GM18868 (cell line): Measurements from ENCODE around the gene RPS17.
A peak's percentile ranks its signal among the peaks of the same experiment; 100 is the strongest.

ENCODE experiments used
- ATAC-seq: cut with Tn5 transposase; IDR thresholded peaks from one replicate; pipeline ENCODE4 v1.9.1; 2021; ENCODE audit warnings: mild to moderate bottlenecking, moderate library complexity; ENCODE audit not compliant: unreplicated experiment

Gene RPS17

DNA sequence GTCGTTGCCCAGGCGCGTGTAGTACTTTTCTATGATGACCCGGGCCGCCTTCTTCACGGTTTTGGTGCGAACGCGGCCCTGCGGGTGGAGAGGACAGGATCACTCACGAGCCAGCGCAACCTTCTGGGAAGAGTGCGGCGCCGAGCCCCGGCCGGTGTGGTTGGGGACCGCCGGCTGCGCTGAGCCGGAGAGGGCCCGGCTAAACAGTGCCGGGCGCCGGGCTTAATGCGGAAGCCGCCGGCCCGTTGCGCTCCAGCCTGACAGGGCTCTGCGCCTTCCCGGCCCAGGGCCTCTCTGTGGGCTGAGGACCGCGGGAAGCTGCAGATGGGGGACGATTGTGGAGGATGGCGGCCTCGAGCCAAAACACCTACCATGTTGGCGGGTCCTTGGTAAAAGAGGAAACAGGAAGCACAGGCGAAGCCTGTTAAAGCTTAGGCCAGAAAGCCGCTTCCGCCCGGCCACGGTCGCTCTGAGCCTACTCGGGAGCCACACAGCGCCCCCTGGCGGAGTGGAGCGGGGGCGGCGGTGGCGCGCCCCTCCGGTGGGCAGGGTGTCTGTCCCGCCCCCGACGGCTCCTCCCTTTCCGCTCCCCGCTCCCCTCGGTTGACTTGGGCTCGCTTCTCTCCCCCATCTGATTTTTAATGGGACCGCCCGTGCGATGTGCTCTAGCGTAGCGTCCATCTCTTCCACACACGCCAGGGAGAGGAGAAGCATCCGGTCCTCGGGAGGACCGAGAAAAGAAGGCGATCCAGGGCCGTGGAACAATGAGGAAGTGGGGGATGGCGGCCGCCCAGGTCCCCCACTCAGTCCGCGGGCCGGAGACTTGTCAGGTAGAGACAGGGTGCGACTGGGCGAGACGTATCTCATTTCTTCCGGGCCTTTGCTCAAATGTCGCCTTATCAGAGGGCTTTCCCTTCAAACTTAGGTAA, at the start of gene RPS17:
TSS of gene RPS17 (minus strand) at position 403 of the 929 bp plus-strand sequence. CDS start at position 374, 29 bp downstream.
- peak; percentile 94 for ATAC-seq

DNA sequence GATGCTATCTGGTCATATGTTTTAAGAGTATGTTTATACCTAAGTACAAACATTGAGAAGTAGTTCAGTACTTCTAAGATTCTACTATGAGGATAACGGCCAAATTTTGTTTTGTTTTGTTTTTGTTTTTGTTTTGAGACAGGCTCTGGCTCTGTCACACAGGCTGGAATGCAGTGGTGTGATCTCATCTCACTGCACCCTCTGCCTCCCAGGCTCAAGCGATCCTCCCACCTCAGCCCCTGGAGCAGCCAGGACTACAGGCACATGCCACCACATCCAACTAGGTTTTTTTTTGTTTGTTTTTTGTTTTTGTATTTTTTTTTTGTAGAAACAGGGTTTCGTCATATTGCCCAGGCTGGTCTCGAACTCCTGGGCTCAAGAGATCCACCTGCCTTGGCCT, 47.5 kb upstream of the RPS17 start:
- no peak for ATAC-seq

DNA sequence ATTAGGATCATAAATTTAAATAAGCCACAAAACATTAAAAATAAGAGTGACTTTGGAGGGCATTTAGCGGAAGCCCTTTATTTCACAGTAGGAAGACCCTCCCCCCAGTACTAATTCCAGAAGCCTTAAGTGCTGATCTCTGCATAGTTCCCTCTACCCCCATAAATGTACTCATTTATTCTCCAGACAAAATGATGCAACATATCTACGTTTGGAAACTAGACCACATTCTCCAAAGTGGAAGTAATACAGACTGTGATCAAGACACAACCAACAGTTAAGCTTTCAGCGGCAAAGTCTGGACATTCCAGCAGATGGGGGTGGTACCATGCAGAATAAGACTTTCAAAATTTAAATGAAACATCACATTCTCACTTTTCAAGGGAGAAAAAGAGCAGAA, 44.8 kb upstream of the RPS17 start:
- ATAC-seq: no peak

DNA sequence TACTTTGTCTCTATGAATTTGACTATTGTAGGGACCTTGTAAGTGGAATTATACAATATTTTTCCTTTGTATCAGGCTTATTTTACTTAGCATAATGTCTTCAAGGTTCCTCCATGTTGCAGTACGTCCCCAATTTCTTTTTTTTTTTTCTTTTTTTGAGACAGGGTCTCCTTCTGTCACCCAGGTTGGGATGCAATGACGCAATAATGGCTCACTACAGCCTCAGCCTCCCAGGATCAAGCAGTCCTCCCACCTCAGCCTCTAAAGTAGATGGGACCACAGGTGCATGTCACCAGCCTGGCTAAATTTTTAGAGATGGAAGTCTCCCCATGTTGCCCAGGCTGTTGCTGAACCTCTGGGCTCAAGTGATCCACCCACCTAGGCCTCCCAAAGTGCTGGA, 40.5 kb upstream of the RPS17 start:
- no peak for ATAC-seq

DNA sequence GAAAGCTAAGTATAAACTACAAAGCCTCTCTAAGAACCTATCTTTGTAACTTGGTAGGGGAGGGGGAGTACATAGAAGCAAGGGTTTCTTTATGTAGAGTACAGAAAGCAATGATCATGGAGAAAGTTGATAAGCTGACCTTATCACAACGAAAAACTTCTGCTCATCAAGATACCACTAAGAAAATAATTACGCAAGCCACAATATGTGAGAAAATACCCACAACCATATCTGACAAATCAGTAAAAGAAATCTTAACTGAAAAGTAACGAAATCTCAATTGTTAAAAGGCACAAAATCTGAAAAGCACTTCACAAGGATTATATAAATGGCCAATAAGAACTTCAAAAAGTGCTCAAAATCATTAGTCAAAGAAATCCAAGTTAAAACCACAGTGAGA, 35.1 kb upstream of the RPS17 start:
- ATAC-seq: no peak

DNA sequence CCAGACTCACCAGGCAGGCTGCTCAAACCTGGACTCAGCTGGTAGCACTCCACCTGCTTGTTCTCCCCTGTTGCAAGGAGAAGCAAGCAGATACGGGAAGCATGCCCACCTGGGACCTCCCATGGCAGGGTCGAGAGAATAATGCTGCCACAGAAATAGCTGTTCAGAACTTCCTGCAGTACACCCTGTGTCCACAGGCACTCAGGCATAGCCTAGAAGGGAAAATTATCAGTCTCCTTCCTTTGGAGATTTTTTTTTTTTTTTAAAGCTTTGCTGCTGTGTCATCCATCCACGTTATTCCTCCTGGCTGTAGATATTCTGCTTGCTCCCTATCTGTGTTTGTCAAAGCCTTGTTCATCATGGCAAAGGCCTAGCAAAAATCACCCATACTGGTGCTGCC, 32.7 kb upstream of the RPS17 start:
- no peak for ATAC-seq

DNA sequence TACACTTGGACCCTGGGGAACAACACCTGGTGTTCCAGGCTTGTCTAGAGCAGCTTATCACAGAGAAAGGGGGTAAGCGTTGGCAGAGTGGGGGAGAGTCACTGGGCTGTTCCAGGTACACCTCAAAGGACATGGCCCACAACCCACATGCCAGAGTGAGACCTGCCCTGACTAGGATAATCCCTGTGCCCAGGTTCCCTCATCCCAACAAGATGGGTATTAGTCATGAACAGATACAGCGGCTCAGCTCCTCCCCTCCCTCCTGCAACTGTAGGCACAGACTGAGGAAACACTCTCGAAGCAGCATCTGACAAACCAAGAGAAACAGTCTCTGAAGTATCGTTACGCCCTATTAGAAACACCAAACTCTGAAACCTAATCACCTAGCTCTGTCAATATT, 32.1 kb upstream of the RPS17 start:
- ATAC-seq: no peak

DNA sequence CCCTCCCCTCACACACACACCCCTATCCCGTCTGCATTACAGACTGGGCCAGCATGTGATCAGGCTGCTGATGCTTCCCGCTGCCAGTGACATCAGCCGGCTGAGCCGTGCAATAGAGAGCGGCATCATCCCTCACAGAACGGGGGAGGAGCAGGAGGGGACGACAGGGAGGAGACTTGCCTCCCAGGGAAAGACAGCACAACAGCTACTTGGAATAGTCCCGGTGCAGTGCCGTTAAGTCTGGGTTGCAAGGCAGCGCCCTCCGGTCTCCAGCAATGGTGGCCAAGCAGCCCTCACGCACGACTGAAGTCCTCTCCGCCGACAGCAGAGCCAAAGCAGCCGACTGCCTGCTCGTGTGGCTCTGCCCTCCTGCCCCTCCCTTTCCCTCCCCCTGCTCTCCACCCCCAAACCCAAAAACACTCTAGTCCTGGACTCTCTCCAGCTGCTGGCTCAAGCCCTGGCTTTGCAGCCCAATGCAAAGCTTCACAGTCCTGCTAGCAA, 31.5 kb upstream of the RPS17 start:
- ATAC-seq: no peak

DNA sequence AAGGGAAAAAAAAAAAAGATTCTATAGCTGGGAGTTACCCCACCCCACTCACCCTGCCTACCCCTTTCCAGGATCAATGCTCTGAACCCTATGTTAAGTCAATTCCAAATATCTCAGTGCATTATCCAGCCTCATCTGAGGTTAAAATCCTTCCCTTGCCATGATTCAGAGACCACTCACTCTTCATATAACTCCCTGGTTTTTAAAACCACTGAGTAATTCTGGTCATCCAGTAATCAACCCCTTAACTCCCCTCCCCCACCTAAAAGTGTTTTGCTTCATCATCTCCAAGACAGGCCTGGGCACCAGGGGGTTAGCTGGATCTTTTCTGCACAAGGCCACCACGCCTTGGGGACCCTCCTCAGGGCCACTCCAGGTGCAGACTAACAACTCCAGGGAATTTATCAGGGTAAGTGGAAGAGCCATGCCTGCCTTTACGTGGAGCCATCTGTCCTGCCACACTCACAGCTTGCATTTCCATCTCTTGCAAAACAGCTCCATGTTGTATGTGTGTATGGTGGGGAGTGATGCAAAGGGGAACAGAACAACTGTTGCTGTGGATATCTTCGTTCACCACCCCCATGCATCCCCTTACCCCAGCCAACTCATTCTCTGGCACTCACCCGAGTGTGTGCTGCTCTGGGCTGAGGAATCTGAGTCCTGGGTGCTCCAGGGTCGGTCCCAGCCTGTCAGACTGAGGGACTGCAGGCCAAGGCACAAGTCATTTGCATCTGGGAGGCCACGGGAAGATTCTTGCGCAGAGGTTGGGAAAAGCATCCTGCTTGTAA, 30.7 kb upstream of the RPS17 start:
- no peak for ATAC-seq

DNA sequence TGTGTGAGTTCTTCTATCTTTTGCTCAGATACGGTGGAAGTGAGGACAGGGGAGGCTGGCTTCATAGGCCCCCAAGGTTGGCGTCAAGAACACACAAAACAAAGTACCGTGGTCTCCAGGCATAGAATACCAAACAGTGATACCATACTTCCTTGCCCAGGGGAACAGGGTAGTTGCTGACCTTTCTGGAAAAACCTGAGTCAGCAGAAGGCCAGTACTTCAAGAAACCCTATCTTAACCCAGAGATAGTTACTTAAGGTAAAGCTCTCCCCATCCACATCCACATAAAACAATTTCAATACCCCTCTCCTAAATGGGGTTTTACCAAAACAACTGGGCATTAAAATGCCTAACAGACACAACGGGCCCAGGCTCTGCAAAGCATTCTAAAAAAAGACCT, 29.6 kb upstream of the RPS17 start:
- ATAC-seq: no peak

DNA sequence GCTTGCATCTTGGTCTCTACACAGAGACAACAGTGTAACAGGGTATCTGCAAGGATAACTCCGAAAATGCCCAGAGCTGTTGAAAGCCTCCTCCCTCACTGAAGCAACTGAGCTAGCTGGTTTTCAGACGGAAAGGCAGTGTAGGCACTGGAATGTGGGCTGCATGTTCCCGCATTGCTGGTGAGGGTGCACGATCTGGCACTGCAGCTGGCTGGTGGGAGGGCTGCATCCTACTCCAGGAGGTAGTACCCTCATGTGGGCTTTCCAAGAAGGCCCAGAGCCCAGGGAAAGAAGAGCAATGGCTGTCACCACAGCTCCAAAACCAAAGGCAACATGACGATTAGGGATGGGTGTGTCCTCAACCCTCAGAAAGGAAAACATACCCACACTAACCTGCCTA, 28.7 kb upstream of the RPS17 start:
- ATAC-seq: no peak

DNA sequence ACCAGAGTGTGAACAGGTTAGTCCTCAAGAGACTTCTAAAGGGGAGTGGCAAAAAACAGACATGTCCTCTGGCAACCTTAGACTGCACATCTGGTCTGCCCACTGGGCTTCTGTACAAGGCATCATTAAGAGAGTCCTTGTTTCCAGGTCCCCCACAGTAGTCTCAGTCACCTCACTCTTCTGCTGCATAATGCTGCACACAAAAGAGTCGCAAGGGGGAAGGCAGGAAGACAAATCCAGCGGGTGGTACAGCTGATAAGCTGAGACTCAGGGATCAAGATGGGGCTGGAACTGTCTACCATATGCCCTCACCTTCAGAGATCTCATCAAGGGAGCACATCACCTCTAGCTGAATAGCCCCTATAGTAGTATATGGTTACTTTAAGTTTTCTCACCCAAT, 27.4 kb upstream of the RPS17 start:
- no peak for ATAC-seq

DNA sequence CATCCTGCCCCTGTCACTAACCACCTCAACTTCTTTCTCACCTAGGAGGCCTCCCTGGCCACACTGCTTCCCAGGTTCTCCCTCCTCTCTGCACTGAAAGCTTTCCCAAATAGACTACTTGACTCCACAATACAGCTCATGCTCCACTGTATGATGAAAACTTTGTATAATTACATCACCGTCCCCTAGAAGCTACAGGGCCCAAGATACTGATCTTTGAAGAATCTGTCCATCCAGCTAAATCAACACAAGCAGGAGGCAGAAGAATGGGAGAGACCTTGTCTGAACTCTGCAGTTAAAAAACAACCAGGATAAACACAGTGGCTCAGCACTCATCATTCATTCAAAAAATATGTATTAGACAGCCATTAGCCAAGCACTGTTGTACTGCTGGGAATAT, 26.4 kb upstream of the RPS17 start:
- no peak for ATAC-seq

DNA sequence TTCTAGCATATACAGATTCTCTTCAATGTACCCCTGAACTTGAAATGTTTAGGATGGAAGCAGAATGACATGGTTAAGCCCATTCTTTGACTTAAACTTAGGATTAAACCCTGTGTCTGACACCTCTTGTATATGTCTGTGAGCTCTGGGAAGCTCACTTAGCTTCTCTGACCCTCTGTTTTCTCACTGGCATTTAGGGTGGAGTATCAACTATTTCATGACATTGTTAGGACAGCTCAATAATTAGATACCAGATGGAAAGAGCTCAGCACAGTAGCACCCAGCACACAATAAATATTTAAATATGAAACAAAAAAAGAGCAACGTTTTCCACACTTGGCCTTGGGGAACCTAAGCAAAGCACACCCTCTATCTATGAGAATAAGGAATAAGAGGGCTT, 18.2 kb upstream of the RPS17 start:
- ATAC-seq: no peak

DNA sequence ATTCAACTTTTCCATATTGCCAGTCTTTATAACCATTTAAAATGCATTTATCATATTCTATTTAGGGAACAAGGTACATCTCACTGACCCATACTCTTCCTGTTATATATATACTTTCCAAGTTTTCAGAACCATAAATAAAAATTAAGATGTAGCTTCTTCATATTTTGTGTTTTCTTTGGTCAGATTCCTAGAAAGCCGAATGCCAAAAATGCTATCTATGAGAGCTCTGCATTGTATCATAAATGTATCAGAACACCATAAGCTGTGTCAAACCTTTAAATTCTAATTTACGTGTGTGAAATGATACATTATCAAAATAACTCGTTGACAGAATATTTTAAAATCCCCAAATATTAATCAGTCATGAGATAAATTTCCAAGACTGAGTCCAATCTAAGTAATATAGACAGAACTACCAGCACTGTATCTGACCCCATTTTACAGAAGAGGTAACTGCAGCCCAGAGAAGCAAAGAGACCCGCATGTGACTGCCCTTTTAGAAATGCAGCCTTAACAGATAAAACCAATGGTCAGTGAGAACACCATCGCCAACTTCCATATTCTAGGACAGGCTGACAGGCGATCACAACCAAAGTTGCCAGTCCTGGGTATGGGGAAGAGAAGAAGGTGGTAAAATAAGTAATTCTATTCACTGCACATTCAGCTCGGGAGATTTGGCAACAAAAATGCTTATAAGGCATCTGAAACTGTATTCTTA, 16.2 kb upstream of the RPS17 start:
- ATAC-seq: no peak

DNA sequence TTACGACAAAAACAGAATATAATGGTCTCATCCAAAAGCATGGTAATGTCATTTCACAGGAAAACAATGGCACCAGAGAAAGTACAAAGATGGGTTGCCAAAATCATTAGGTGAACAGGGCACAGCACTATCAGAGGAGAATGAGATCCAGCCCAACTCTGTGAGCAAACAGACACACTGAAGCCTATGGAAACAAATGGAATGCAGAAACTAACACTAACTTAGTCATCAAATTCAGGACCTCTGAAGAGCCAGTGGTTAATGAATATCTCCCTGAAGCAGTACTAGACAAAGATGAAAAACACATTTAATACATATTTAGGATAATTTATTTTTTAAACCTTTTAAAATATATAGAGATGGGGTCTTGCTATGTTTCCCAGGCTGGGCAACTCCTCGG, 14.6 kb upstream of the RPS17 start:
- ATAC-seq: no peak

DNA sequence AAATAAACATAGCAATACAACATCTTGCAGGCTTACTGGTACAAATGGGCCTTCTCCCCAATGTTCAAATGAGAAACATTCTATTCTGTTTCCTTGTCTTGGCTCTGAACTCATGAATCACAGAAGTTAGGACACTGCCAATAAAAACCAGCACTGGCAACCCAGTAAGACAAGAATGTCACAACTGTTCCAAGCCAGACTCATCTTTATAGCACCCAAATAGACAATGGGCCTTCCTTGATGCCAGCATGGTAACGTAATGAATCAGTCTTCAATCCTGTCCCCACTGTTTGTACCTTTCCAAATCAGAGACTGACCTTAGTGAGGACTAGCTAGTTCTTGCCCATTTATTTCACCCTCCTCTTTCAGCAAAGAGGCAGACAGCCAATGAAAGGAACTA, 14.1 kb upstream of the RPS17 start:
- no peak for ATAC-seq

DNA sequence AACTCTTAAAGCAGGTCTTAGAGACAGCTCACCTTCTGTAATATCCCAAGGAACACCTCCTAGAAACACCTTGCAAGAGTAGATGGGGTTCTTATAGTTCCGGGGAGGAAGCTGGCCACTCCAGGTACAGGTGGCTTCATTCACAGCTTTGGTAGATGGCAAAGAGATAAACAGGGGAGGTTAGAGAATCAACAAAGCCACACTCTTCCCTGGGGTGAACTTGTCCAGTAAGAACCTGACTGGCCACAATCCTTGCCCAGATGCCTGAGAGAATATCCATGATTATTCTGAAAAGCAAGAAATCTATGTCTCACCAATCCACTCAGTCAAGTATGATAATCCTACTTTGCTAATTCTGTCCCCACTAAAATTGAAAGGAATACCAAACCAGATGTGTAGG, 13.6 kb upstream of the RPS17 start:
- no peak for ATAC-seq

DNA sequence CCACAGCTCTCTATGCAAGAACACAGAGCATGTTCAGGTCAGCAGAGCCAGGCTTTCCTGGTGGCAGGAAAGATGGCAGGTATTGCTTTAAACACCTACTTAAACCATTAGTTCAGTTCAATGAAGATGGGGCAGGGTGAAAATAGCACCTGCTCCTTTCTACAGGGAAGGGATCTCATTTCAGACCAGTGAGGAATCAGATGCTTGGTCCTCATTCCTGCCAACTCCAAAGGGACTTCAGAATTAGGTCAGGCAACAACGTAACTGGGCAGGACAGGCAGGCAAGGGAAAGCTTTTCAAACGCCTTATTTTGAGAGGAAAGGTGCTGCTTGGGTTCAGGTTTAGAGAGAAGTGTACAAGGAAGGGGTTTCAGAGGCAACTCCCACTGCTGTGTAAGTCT, 12.6 kb upstream of the RPS17 start:
- no peak for ATAC-seq

DNA sequence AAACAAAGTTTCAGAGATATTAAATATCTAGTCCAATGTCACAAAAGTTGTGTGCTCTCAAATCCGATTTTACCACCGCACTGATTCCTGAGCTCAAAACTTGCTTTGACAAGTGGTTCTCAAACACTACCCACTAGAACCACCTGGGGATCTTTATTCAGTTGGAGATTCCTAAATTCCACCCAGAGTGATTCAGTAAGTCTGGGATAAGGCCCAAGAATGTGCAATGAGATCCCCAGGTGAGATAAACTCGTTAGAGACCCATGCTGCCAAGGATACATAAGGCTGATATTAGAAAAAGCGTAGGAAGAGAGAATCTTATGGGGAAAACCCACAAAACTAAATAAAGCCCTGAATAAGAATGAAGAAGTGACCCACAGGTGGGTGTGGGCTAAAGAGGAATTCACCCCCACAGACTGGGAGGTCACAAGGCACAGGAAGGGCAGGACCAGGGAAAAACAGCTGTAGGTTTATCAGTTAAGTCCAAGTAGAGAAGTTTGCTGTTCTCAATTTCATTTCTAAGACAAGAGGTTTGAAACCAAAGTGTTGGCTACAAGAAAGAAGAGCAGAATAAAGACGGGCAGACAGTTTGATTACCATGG, 11.5 kb upstream of the RPS17 start:
- ATAC-seq: peak; percentile 41

DNA sequence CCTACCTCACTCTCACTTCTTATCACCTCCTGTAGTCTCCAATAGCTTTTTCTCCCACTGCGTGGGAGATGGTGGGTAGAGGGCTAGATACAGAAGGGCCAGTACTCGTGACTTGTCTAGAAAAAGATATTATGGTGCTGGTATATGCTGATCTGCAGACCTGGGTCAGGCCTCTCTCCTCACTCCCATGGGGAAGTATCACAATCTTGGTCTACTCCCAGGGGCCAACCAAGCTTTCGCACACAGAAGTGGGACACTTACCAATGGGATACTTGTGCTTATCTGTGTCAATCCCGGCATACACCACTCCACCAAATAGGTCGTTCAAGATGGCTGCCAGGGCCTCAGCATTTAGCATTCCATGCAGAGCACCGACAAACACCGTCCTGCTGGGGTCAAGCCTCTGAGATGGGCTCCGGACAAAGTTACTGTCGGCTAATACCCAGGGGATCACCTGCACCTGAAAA, 9.0 kb upstream of the RPS17 start:
- ATAC-seq: no peak
